Measurements from ENCODE around the gene FOS. TPM values are rescaled to one million over a fixed set of nuclear protein-coding genes. Genes with fewer than 3 reads are reported as not detected.

The FOS gene
- total RNA-seq, 4 donors from 2014 or later, result 32.1 to 239 (median 121) TPM

DNA sequence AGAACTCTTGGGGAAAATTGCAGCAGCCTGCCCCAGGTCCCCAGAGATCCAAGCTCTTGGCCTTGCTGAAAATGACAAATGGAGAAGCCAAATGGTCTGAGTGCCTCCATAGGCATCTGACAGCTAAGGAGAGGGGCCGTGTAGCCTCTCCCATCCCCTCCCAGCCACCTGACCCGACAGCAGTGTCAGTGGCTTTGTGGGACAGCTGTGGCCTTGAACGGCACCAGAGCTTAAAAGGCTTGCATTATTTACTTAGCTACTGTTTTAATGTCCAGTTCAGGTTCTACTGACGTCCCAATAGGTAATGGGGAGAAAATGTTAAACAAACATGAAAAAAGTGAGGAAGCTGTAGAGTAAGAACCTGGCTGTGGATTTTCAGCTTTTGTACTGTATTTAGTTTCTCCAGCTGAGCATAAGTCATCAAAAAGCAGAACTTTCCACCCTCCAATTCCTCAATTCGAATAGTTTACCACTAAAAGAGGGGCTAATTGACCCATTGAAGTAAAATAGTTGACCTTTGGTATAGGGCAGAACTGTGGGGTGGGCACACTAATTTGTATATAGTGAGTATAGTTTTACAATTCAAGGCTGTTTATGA is 50.0 kb downstream of the FOS start:
- no peaks in the 10 kb centered on the region for H3K9me3 ChIP-seq
- no peak overlapping the region for H3K4me3 ChIP-seq (replicated peaks in 1 of 3)
- H3K4me1 ChIP-seq, result no peaks in the 10 kb centered on the region
- no peak for TF ChIP-seq POLR2A (IDR thresholded peaks at IDR 0.05)
- no peak for TF ChIP-seq CTCF (IDR thresholded peaks at IDR 0.05)
- intact Hi-C loops (cut with DNase I), result no loop called here
- no peaks in the 10 kb centered on the region for H3K27me3 ChIP-seq
- DNase-seq, result no peak
- WGBS, 2 donors, result 78 to 81% methylated on average over 5 of the region's 5 CpGs
- H3K36me3 ChIP-seq, result no peaks in the 10 kb centered on the region
- no peak overlapping the region for H3K27ac ChIP-seq

- intact Hi-C loops (cut with DNase I), result no loop called here
- Histone ChIP-seq H3K36me3 (no peaks in the 10 kb centered on the region), H3K27me3 (no peaks in the 10 kb centered on the region), H3K9me3 (no peaks in the 10 kb centered on the region), H3K4me3 (replicated peaks in 1 of 3) (no peak overlapping the region), H3K4me1 (no peaks in the 10 kb centered on the region), H3K27ac (no peak overlapping the region)
- TF ChIP-seq POLR2A (IDR thresholded peaks at IDR 0.05), result no peak
- no peak for TF ChIP-seq CTCF (IDR thresholded peaks at IDR 0.05)
- no peak for DNase-seq
Observed at GRCh38 chr14:75329369-75329768, 50.7 kb downstream of the FOS start.

GRCh38 chr14:75331471-75331870 is 52.8 kb downstream of the FOS start:
- DNase-seq, result no peak
- Histone ChIP-seq H3K4me1 (no peaks in the 10 kb centered on the region), H3K27ac (no peak overlapping the region), H3K9me3 (no peaks in the 10 kb centered on the region), H3K36me3 (no peaks in the 10 kb centered on the region), H3K27me3 (no peaks in the 10 kb centered on the region), H3K4me3 (replicated peaks in 1 of 3) (no peak overlapping the region)
- 90 to 92% methylated on average over 1 of the region's 1 CpG for WGBS, 2 donors
- TF ChIP-seq CTCF (IDR thresholded peaks at IDR 0.05) (no peak), POLR2A (IDR thresholded peaks at IDR 0.05) (no peak)
- intact Hi-C loops (cut with DNase I), result no loop called here

Small RNA genes within 50 kb of the gene (small RNA-seq; reads per million reads assigned to genes)
- gene RF00004, result not detected

Other genes with a start within 250 kb of the FOS start
- 10 to 100 TPM; 48.1 to 68.1 (median 57.9) TPM for gene MLH3, start 227.4 kb upstream of the FOS start, total RNA-seq
- gene ACYP1, start 214.8 kb upstream of the FOS start, total RNA-seq, result 10 to 100 TPM; 24.0 to 48.8 (median 36.1) TPM
- gene ZC2HC1C, start 209.2 kb upstream of the FOS start, total RNA-seq, result 10 to 100 TPM in 2 of 4 donors, 1 to 10 TPM in 2; 8.3 to 15.8 (median 12.4) TPM
- 10 to 100 TPM; 65.4 to 84.6 (median 76.9) TPM for gene NEK9, start 151.8 kb upstream of the FOS start, total RNA-seq
- gene TMED10, start 102.2 kb upstream of the FOS start, total RNA-seq, result 100 to 1,000 TPM; 289 to 559 (median 388) TPM
- 10 to 100 TPM; 24.2 to 54.6 (median 36.3) TPM for gene JDP2, start 149.2 kb downstream of the FOS start, total RNA-seq
- gene BATF, start 243.6 kb downstream of the FOS start, total RNA-seq, result 1 to 10 TPM in 3 of 4 donors, not detected in 1; 1.6 to 6.6 (median 4.9) TPM

Measured in thyroid gland (tissue), 4 donors.